ENCODE results near the gene ERO1B. TPM values are rescaled to one million over a fixed set of nuclear protein-coding genes. Genes with fewer than 3 reads are reported as not detected.

ERO1B gene
- total and polyA plus RNA-seq, 2 of the 13 experiments (the other 11 are each of a cell fraction or from before 2014, with no cell fraction given): 1.6 to 2.1 TPM

DNA sequence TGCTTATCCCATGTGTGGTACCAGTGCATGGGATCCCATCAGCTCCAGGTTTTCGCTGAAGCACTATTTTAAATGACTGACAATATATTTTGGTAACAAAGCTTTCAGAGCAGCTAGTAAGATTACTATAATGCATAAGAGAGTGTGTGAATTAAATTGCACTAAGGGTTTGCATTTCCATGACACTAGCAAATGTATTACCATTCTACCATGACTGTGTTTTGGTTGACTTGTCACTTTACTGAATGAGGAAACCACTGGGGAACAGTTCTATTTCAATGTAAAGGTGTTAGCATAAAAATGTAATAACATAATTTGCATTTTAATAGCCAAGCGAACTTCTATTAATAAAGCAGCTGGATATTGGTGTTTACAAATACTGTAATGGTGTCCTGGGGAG is 31.7 kb upstream of the ERO1B start:
- CTCF ChIA-PET (ENCODE audit: low intra/inter-chr PET ratio, low total read pairs): no interaction called here
- FAIRE-seq: no peak
- Histone ChIP-seq H3K9me3 (ENCODE audit: low read length) (no peaks in the 10 kb centered on the region), H3K79me2 (ENCODE audit: insufficient read depth, low read length) (no peaks in the 10 kb centered on the region), H3K27me3 (ENCODE audit: control insufficient read depth in 1 of 2, insufficient read depth in 2 of 2, low read length in 2 of 2) (peaks cover 0 to 1% of the 10 kb centered on the region in 2 experiments; a peak in 1 of 5 replicates), H4K20me1 (ENCODE audit: insufficient read depth, low read length) (no peaks in the 10 kb centered on the region), H3K4me2 (ENCODE audit: low read depth, low read length) (no peak overlapping the region), H3K4me1 (ENCODE audit: insufficient read depth, low read length) (no peaks in the 10 kb centered on the region), H3K4me3 (replicated peaks in 1 of 3; ENCODE audit: insufficient read depth in 1 of 3, low read depth in 2 of 3, low read length in 3 of 3) (no peak overlapping the region), H3K9ac (ENCODE audit: insufficient read depth, low read depth, low read length) (no peak overlapping the region), H2AFZ (ENCODE audit: low read length) (no peak overlapping the region), H3K36me3 (replicated peaks in 1 of 2; ENCODE audit: control insufficient read depth in 1 of 2, insufficient read depth in 2 of 2, low read length in 2 of 2) (no peaks in the 10 kb centered on the region), H3K27ac (ENCODE audit: extremely low read length, insufficient read depth, low read length) (no peak overlapping the region)
- 12% methylated on average over 2 of the region's 2 CpGs for WGBS (ENCODE audit: low lambda C conversion rate)
- in situ Hi-C loops (cut with HindIII; ENCODE audit: extremely low pct_ligation_motif_present, low pct_unique_long_range_greater_than_20kb): no loop called here
- no peak for ATAC-seq
- no peak for DNase-seq (ENCODE audit: low spot score)
- intact Hi-C loops (cut with micrococcal nuclease; ENCODE audit: unreplicated experiment): no loop called here
- TF ChIP-seq ZNF737 (CRISPR knock-in tag; IDR thresholded peaks at IDR 0.05; ENCODE audit: borderline replicate concordance): no peak
- TF ChIP-seq, protein P1, sequence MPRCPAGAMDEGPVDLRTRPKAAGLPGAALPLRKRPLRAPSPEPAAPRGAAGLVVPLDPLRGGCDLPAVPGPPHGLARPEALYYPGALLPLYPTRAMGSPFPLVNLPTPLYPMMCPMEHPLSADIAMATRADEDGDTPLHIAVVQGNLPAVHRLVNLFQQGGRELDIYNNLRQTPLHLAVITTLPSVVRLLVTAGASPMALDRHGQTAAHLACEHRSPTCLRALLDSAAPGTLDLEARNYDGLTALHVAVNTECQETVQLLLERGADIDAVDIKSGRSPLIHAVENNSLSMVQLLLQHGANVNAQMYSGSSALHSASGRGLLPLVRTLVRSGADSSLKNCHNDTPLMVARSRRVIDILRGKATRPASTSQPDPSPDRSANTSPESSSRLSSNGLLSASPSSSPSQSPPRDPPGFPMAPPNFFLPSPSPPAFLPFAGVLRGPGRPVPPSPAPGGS (CRISPR knock-in tag; IDR thresholded peaks at IDR 0.05): no peak
- POLR2A ChIA-PET: no interaction called here
- no TSS peak for BruUV-seq (replicated peaks)

DNA sequence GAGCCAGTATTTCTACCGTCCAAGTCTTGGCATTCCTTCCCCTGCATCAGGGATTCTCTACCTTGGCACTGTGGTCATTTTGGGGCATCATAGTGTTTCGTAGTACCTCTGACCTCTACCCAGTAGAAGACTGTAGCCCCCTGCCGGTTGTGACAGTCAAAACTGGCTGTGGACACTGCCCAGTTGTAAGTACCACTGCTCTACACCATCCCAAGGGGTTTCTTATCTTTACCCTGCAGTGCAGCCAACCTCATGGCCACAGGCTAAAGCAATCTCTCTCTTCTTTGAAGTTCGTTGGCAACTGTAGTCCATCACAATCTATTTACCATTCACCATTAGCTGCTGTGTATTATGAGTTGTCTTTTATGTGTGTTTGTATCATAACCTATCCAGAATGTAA is 29.3 kb upstream of the ERO1B start:
- in situ Hi-C loops (cut with HindIII; ENCODE audit: extremely low pct_ligation_motif_present, low pct_unique_long_range_greater_than_20kb): no loop called here
- DNase-seq (ENCODE audit: low spot score) (peak; percentile 7), FAIRE-seq (no peak), ATAC-seq (peak; percentile 85)
- H2AFZ ChIP-seq (ENCODE audit: low read length): no peak overlapping the region
- no peaks in the 10 kb centered on the region for H4K20me1 ChIP-seq (ENCODE audit: insufficient read depth, low read length)
- ChIA-PET POLR2A (no interaction called here), CTCF (ENCODE audit: low intra/inter-chr PET ratio, low total read pairs) (interaction anchor here (0.9 kb wide), 1 partner anchor 202 kb away, joined by 3 read pairs; no protein-coding TSS in a partner anchor)
- WGBS (ENCODE audit: low lambda C conversion rate): 10% methylated on average over 4 of the region's 4 CpGs
- H3K9ac ChIP-seq (ENCODE audit: insufficient read depth, low read depth, low read length): no peak overlapping the region
- no peaks in the 10 kb centered on the region for H3K36me3 ChIP-seq (replicated peaks in 1 of 2; ENCODE audit: control insufficient read depth in 1 of 2, insufficient read depth in 2 of 2, low read length in 2 of 2)
- H3K9me3 ChIP-seq (ENCODE audit: low read length): no peaks in the 10 kb centered on the region
- no peak overlapping the region for H3K27ac ChIP-seq (ENCODE audit: extremely low read length, insufficient read depth, low read length)
- no peak overlapping the region for H3K4me3 ChIP-seq (replicated peaks in 1 of 3; ENCODE audit: insufficient read depth in 1 of 3, low read depth in 2 of 3, low read length in 3 of 3)
- H3K4me1 ChIP-seq (ENCODE audit: insufficient read depth, low read length): no peaks in the 10 kb centered on the region
- no peak overlapping the region for H3K4me2 ChIP-seq (ENCODE audit: low read depth, low read length)
- BruUV-seq (replicated peaks): no TSS peak
- intact Hi-C loops (cut with micrococcal nuclease; ENCODE audit: unreplicated experiment): loop anchor here (1.0 kb wide), 1 partner anchor 208 kb away; no protein-coding TSS in a partner anchor
- H3K27me3 ChIP-seq (ENCODE audit: control insufficient read depth in 1 of 2, insufficient read depth in 2 of 2, low read length in 2 of 2): 0 out of 5 replicates have a peak, but pooled peaks cover 0 to 1% of the 10 kb centered on the region in 2 experiments
- no peaks in the 10 kb centered on the region for H3K79me2 ChIP-seq (ENCODE audit: insufficient read depth, low read length)
- no peak for TF ChIP-seq NCOA1 (CRISPR knock-in tag; IDR thresholded peaks at IDR 0.05)
- TF ChIP-seq TBL1XR1 (IDR thresholded peaks at IDR 0.05; ENCODE audit: borderline replicate concordance, low read length, partially characterized antibody): no peak
- TF ChIP-seq STAG1 (CRISPR knock-in tag; IDR thresholded peaks at IDR 0.05): peak; percentile 42; the same call in 1 of the 2 replicates
- TF ChIP-seq ZBTB38 (CRISPR knock-in tag; IDR thresholded peaks at IDR 0.05): no peak
- no peak for TF ChIP-seq HNRNPK (IDR thresholded peaks at IDR 0.05; ENCODE audit: low read depth, low read length, poor library complexity, severe bottlenecking)
- TF ChIP-seq, protein P2, sequence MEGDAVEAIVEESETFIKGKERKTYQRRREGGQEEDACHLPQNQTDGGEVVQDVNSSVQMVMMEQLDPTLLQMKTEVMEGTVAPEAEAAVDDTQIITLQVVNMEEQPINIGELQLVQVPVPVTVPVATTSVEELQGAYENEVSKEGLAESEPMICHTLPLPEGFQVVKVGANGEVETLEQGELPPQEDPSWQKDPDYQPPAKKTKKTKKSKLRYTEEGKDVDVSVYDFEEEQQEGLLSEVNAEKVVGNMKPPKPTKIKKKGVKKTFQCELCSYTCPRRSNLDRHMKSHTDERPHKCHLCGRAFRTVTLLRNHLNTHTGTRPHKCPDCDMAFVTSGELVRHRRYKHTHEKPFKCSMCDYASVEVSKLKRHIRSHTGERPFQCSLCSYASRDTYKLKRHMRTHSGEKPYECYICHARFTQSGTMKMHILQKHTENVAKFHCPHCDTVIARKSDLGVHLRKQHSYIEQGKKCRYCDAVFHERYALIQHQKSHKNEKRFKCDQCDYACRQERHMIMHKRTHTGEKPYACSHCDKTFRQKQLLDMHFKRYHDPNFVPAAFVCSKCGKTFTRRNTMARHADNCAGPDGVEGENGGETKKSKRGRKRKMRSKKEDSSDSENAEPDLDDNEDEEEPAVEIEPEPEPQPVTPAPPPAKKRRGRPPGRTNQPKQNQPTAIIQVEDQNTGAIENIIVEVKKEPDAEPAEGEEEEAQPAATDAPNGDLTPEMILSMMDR (CRISPR knock-in tag; IDR thresholded peaks at IDR 0.05): peak; percentile 47
- no peak for TF ChIP-seq ZNF329 (CRISPR knock-in tag; IDR thresholded peaks at IDR 0.05; ENCODE audit: low read depth)
